Thymus (tissue), 11 donors: ENCODE measurements around the gene SLC2A13. TPM values are rescaled to one million over a fixed set of nuclear protein-coding genes. Genes with fewer than 3 reads are reported as not detected.
"Not testable (repeated sequence)": the region's sequence is repeated elsewhere in the genome, so short reads cannot be mapped to it uniquely, and the experiment has no call there.

Experiments
- DNase-seq, 9 donors: peaks; one replicate each; pipeline ENCODE4 v3.0.0-alpha.2; 2013; ENCODE audit warnings: low spot score in 9 of 9, low read depth in 6 of 9, missing footprints in 1 of 9
- H3K27ac ChIP-seq, 2 donors: one replicate each; pipeline ENCODE4 v1.5.1; 2013; ENCODE audit warnings: control low read depth in 1 of 2, low read depth in 1 of 2, low read length in 1 of 2, mild to moderate bottlenecking in 1 of 2, moderate library complexity in 1 of 2
- H3K27me3 ChIP-seq, 2 donors: one replicate each; pipeline ENCODE4 v1.5.1; 2013; ENCODE audit warnings: low read length in 1 of 2; ENCODE audit not compliant: control insufficient read depth in 2 of 2, insufficient read depth in 1 of 2
- H3K36me3 ChIP-seq, 2 donors: one replicate each; pipeline ENCODE4 v1.5.1; 2013; ENCODE audit warnings: low read length in 1 of 2, mild to moderate bottlenecking in 1 of 2, moderate library complexity in 1 of 2; ENCODE audit not compliant: control insufficient read depth in 2 of 2, insufficient read depth in 2 of 2
- H3K4me1 ChIP-seq, 2 donors: one replicate each; pipeline ENCODE4 v1.5.1; 2013; ENCODE audit warnings: low read length in 2 of 2; ENCODE audit not compliant: control insufficient read depth in 2 of 2, insufficient read depth in 2 of 2
- H3K4me3 ChIP-seq, 2 donors: one replicate each; pipeline ENCODE4 v1.5.1; 2013; ENCODE audit warnings: low read length in 2 of 2, control low read depth in 1 of 2, mild to moderate bottlenecking in 1 of 2
- H3K9me3 ChIP-seq, 2 donors: one replicate each; pipeline ENCODE4 v1.5.1; 2013; ENCODE audit warnings: low read length in 1 of 2, mild to moderate bottlenecking in 1 of 2; ENCODE audit not compliant: control insufficient read depth in 2 of 2, insufficient read depth in 1 of 2
- WGBS: extraction: QIAGEN DNeasy Blood & Tissue Kit; methylation state at CpG from one replicate; pipeline ENCODE4 v1.1.7; 2013; 5-methylcytosine and 5-hydroxymethylcytosine counted together
- polyA plus RNA-seq: library from polyadenylated mRNA; stranded (reverse); fragments of 200-250 nt; gene quantifications from one replicate; pipeline ENCODE4 v1.2.3, GENCODE V29; 2013
- total RNA-seq: library from RNA; stranded (reverse); fragments of 120-200 nt; gene quantifications from one replicate; pipeline ENCODE4 v1.2.4, GENCODE V29; 2013
- donor health status: healthy.

Gene SLC2A13
- total and polyA plus RNA-seq, 2 donors = 2.6 to 3.4 TPM

- 94% methylated on average over 5 of the region's 5 CpGs for WGBS
Observed at GRCh38 chr12:39798429-39798828, 307.5 kb downstream of the SLC2A13 start.

GRCh38 chr12:39795481-39795880 lies 310.4 kb downstream of the SLC2A13 start:
- DNase-seq = no peak
- no peak overlapping the region for H3K27ac ChIP-seq
- 96% methylated on average over 2 of the region's 2 CpGs for WGBS

More at GRCh38 chr12:39798429-39798828, 307.5 kb downstream of the SLC2A13 start:
- H3K4me1 ChIP-seq = no peaks in the 10 kb centered on the region
- H3K9me3 ChIP-seq = no peaks in the 10 kb centered on the region
- no peaks in the 10 kb centered on the region for H3K27me3 ChIP-seq
- no peak overlapping the region for H3K4me3 ChIP-seq
- DNase-seq = no peak
- no peaks in the 10 kb centered on the region for H3K36me3 ChIP-seq
- no peak overlapping the region for H3K27ac ChIP-seq

GRCh38 chr12:39792938-39793337 lies 312.9 kb downstream of the SLC2A13 start:
- Histone ChIP-seq H3K4me1 (no peaks in the 10 kb centered on the region), H3K4me3 (no peak overlapping the region), H3K27ac (no peak overlapping the region), H3K36me3 (no peaks in the 10 kb centered on the region), H3K9me3 (no peaks in the 10 kb centered on the region), H3K27me3 (no peaks in the 10 kb centered on the region)
- WGBS = 93% methylated on average over 1 of the region's 1 CpG
- no peak for DNase-seq

More at GRCh38 chr12:39795481-39795880, 310.4 kb downstream of the SLC2A13 start:
- H3K36me3 ChIP-seq = no peaks in the 10 kb centered on the region
- no peaks in the 10 kb centered on the region for H3K4me1 ChIP-seq
- H3K4me3 ChIP-seq = no peak overlapping the region
- H3K9me3 ChIP-seq = no peaks in the 10 kb centered on the region
- no peaks in the 10 kb centered on the region for H3K27me3 ChIP-seq

- 99% methylated on average over 2 of the region's 2 CpGs for WGBS
Observed at GRCh38 chr12:39788239-39788638, 317.6 kb downstream of the SLC2A13 start.

GRCh38 chr12:39785814-39786213 lies 320.1 kb downstream of the SLC2A13 start:
- not testable (repeated sequence) for H3K4me1 ChIP-seq, H3K27me3 ChIP-seq, H3K9me3 ChIP-seq, H3K27ac ChIP-seq, H3K36me3 ChIP-seq, H3K4me3 ChIP-seq, DNase-seq
- WGBS = 84% methylated on average over 2 of the region's 2 CpGs

More at GRCh38 chr12:39788239-39788638, 317.6 kb downstream of the SLC2A13 start:
- H3K9me3 ChIP-seq = no peaks in the 10 kb centered on the region
- H3K27ac ChIP-seq = no peak overlapping the region
- no peaks in the 10 kb centered on the region for H3K36me3 ChIP-seq
- DNase-seq = no peak
- no peaks in the 10 kb centered on the region for H3K27me3 ChIP-seq
- H3K4me3 ChIP-seq = no peak overlapping the region
- no peaks in the 10 kb centered on the region for H3K4me1 ChIP-seq

GRCh38 chr12:39782026-39782545 lies 323.8 kb downstream of the SLC2A13 start:
- Histone ChIP-seq H3K36me3 (no peaks in the 10 kb centered on the region), H3K27ac (no peak overlapping the region), H3K4me3 (no peak overlapping the region), H3K27me3 (no peaks in the 10 kb centered on the region), H3K4me1 (no peaks in the 10 kb centered on the region), H3K9me3 (no peaks in the 10 kb centered on the region)
- WGBS = 82% methylated on average over 7 of the region's 7 CpGs
- no peak for DNase-seq

GRCh38 chr12:39780913-39781446 lies 324.9 kb downstream of the SLC2A13 start:
- DNase-seq = no peak
- Histone ChIP-seq H3K9me3 (no peaks in the 10 kb centered on the region), H3K4me1 (no peaks in the 10 kb centered on the region), H3K27me3 (no peaks in the 10 kb centered on the region), H3K27ac (no peak overlapping the region), H3K36me3 (no peaks in the 10 kb centered on the region), H3K4me3 (no peak overlapping the region)
- WGBS = 92% methylated on average over 4 of the region's 4 CpGs

GRCh38 chr12:39780411-39780912 lies 325.4 kb downstream of the SLC2A13 start:
- Histone ChIP-seq H3K4me1 (no peaks in the 10 kb centered on the region), H3K9me3 (no peaks in the 10 kb centered on the region), H3K36me3 (no peaks in the 10 kb centered on the region), H3K4me3 (no peak overlapping the region), H3K27ac (no peak overlapping the region), H3K27me3 (no peaks in the 10 kb centered on the region)
- WGBS = 96% methylated on average over 2 of the region's 2 CpGs
- no peak for DNase-seq

GRCh38 chr12:39779768-39780340 lies 326.0 kb downstream of the SLC2A13 start:
- 96% methylated on average over 5 of the region's 5 CpGs for WGBS
- Histone ChIP-seq H3K27ac (no peak overlapping the region), H3K27me3 (no peaks in the 10 kb centered on the region), H3K4me3 (no peak overlapping the region), H3K4me1 (no peaks in the 10 kb centered on the region), H3K36me3 (no peaks in the 10 kb centered on the region), H3K9me3 (no peaks in the 10 kb centered on the region)
- no peak for DNase-seq
